Osteocyte (in vitro differentiated cells): ENCODE data around the gene ZW10. TPM values are rescaled to one million over a fixed set of nuclear protein-coding genes. Genes with fewer than 3 reads are reported as not detected.

Experiments used
- DNase-seq: peaks from one replicate; pipeline ENCODE4 v3.0.0; 2021; ENCODE audit warnings: mixed read lengths; ENCODE audit not compliant: unreplicated experiment; ENCODE audit errors: extremely low spot score
- H3K27ac Mint-ChIP-seq: one replicate; pipeline ENCODE4 v1.8.0; 2021; ENCODE audit warnings: mild to moderate bottlenecking, mixed read lengths; ENCODE audit not compliant: unreplicated experiment
- H3K27me3 Mint-ChIP-seq: one replicate; pipeline ENCODE4 v1.8.0; 2021; ENCODE audit warnings: mixed read lengths; ENCODE audit not compliant: unreplicated experiment
- H3K36me3 Mint-ChIP-seq: one replicate; pipeline ENCODE4 v1.8.0; 2021; ENCODE audit warnings: mixed read lengths; ENCODE audit not compliant: unreplicated experiment
- H3K4me1 Mint-ChIP-seq: one replicate; pipeline ENCODE4 v1.8.0; 2021; ENCODE audit warnings: mixed read lengths; ENCODE audit not compliant: unreplicated experiment
- H3K4me3 Mint-ChIP-seq: one replicate; pipeline ENCODE4 v1.8.0; 2021; ENCODE audit warnings: mild to moderate bottlenecking, moderate library complexity, mixed read lengths; ENCODE audit not compliant: unreplicated experiment
- H3K9me3 Mint-ChIP-seq: one replicate; pipeline ENCODE4 v1.8.0; 2021; ENCODE audit warnings: mixed read lengths; ENCODE audit not compliant: unreplicated experiment
- total RNA-seq: library from RNA; stranded (reverse); gene quantifications from 2 replicates; pipeline ENCODE4 v1.2.1, GENCODE V29; 2021
- TF ChIP-seq, protein P1 (sequence below): fragments of 200-600 bp; sonication (generic); IDR thresholded peaks from 2 replicates; pipeline ENCODE4 v1.5.0; 2021; ENCODE audit warnings: antibody characterized with exemption, mild to moderate bottlenecking, moderate library complexity

The ZW10 gene
- total RNA-seq, 1 donor from 2014 or later, result 14.7 TPM

DNA sequence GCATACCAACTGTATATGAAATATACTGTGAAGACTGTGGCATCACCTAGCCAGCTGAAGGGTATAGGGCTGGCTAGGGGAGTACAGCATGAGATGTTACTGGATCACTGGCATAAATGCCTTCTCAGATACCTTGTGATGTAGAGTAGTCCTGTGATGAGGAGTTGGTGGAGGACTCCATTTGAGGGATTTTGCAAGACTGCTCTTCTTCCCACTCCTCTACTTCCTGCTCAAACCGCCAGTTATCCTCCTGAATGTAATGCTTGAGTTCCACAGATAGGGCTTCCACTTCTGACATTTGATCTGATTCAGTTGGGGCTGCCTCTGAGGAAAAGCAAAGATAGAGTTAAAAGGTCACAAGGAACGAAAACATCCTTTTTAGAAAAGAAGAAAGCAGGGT, 35.4 kb upstream of the ZW10 start:
- TF ChIP-seq, protein P1, sequence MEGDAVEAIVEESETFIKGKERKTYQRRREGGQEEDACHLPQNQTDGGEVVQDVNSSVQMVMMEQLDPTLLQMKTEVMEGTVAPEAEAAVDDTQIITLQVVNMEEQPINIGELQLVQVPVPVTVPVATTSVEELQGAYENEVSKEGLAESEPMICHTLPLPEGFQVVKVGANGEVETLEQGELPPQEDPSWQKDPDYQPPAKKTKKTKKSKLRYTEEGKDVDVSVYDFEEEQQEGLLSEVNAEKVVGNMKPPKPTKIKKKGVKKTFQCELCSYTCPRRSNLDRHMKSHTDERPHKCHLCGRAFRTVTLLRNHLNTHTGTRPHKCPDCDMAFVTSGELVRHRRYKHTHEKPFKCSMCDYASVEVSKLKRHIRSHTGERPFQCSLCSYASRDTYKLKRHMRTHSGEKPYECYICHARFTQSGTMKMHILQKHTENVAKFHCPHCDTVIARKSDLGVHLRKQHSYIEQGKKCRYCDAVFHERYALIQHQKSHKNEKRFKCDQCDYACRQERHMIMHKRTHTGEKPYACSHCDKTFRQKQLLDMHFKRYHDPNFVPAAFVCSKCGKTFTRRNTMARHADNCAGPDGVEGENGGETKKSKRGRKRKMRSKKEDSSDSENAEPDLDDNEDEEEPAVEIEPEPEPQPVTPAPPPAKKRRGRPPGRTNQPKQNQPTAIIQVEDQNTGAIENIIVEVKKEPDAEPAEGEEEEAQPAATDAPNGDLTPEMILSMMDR, result no peak
- Mint-ChIP-seq H3K4me3 (no peak overlapping the region), H3K27me3 (no peaks in the 10 kb centered on the region), H3K27ac (no peak overlapping the region), H3K4me1 (peaks cover 24% of the 10 kb centered on the region), H3K36me3 (peaks cover 37% of the 10 kb centered on the region), H3K9me3 (no peaks in the 10 kb centered on the region)
- DNase-seq, result no peak

DNA sequence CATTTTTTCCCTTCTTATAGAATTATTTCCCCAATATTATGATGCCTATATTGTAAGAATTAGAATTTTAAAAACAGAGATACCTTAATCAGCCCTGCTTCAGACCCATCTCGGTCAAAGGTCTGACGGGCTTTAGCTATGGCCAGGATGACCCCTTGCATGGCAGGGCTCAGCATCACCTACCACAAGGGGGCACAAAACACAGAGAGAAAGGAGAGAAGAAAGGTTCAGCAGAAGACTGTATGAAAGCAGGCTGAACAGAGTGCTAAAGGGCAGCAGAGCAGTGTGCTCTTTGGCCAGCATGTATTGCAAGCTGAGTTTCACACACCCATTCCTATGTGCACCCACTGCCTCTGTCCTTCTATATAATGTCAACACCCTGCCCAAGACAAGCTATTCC, 32.9 kb upstream of the ZW10 start:
- DNase-seq, result no peak
- Mint-ChIP-seq H3K36me3 (peaks cover 44% of the 10 kb centered on the region), H3K27me3 (no peaks in the 10 kb centered on the region), H3K27ac (no peak overlapping the region), H3K4me1 (peaks cover 21% of the 10 kb centered on the region), H3K4me3 (no peak overlapping the region), H3K9me3 (no peaks in the 10 kb centered on the region)
- TF ChIP-seq, protein P1, result peak; percentile 47

DNA sequence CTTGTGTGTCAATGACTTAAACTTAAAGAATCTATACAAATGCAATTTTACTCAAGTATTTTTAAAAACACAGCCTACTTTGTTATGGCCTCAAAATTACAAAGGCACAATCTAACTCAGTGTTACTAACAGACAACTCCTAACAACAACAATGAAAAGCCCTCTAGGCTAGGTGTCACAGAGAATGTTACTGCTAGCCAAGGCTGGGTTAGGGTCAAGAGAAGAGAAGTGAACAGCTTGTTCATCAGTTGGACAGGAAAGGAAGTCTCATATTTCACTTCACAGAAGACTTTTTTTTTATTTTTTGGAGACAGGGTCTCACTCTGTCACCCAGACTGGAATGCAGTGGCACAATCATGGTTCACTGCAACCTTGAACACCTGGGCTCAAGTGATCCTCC, 32.1 kb upstream of the ZW10 start:
- no peak overlapping the region for H3K4me3 Mint-ChIP-seq

DNA sequence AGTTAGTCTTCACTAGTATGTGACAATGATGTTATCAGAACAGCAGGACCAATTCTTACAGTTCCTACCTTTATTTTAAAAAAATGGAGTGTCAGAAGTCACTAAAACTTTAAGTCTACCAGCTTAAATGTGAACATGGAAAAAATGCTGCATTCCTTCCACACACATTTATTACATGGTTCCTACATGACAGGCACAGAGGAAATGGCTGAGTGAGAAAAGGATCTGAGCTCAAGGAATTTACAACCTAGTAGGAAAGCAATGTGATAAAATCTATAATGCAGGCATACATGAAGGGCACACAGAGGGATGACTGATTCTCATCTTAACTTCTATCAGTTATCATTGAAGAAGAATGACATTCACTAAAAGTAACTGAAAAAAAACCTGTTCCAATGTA, 29.1 kb upstream of the ZW10 start:
- Mint-ChIP-seq H3K27me3 (no peaks in the 10 kb centered on the region), H3K36me3 (peaks cover 48% of the 10 kb centered on the region), H3K27ac (no peak overlapping the region), H3K4me1 (peaks cover 21% of the 10 kb centered on the region), H3K9me3 (no peaks in the 10 kb centered on the region), H3K4me3 (no peak overlapping the region)
- DNase-seq, result no peak
- TF ChIP-seq, protein P1, result no peak

More for the DNA sequence above, 32.1 kb upstream of the ZW10 start:
- Mint-ChIP-seq H3K9me3 (no peaks in the 10 kb centered on the region), H3K27ac (peak overlapping the region; percentile 12), H3K4me1 (peaks cover 21% of the 10 kb centered on the region), H3K27me3 (no peaks in the 10 kb centered on the region), H3K36me3 (peaks cover 50% of the 10 kb centered on the region)
- no peak for DNase-seq
- TF ChIP-seq, protein P1, result no peak

DNA sequence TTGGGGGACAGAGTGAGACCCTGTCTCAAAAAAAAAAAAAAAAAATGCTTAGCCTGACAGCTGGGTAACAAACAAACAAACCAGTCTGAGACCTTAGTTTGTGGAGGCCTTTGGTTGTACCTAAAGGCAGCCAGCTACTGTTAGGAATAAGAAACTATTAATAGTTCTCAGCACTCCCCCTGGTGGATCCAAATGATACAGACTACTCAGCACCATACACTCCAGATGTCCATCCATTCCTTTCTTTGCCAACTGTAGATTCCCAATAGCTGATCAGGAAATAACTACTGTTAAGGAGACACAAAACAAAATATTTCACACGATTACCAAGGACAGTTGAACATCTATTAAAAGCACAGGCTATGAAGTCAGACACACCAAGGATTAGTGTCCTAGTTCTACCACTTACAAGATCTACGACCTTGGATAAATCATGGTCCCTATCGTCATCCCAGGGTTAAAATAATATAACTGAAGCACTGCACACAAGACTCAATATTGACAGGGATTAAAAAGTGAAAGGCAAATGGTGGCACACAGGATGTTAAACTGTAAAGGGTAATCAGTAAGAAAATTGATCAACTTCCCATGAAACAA, 23.3 kb upstream of the ZW10 start:
- H3K27ac Mint-ChIP-seq, result no peak overlapping the region
- peaks cover 4% of the 10 kb centered on the region for H3K9me3 Mint-ChIP-seq
- no peaks in the 10 kb centered on the region for H3K4me1 Mint-ChIP-seq
- no peak overlapping the region for H3K4me3 Mint-ChIP-seq
- no peaks in the 10 kb centered on the region for H3K27me3 Mint-ChIP-seq
- H3K36me3 Mint-ChIP-seq, result peaks cover 20% of the 10 kb centered on the region
- TF ChIP-seq, protein P1, result peak; percentile 66
- DNase-seq, result no peak
